Measurements from ENCODE around the gene CBFB. TPM values are rescaled to one million over a fixed set of nuclear protein-coding genes. Genes with fewer than 3 reads are reported as not detected.
A peak's percentile ranks its signal among the peaks of the same experiment; 100 is the strongest.

Gene CBFB
- total RNA-seq, 6 donors from 2014 or later = 31.4 to 73.4 (median 54.1) TPM

- Histone ChIP-seq H3K4me3 (no peak overlapping the region), H3K27ac (no peak overlapping the region), H3K36me3 (peaks cover 42 to 93% (median 89%) of the 10 kb centered on the region in 4 donors), H3K4me1 (no peaks in the 10 kb centered on the region), H3K27me3 (no peaks in the 10 kb centered on the region), H3K9me3 (no peaks in the 10 kb centered on the region)
- TF ChIP-seq POLR2AphosphoS5 (IDR thresholded peaks at IDR 0.05) (no peak), EP300 (IDR thresholded peaks at IDR 0.05) (no peak), CTCF (IDR thresholded peaks at IDR 0.05) (no peak), POLR2A (IDR thresholded peaks at IDR 0.05) (no peak)
- WGBS, 2 donors = 91% methylated on average over 9 of the region's 9 CpGs; no CpG with 5 or more reads in 1 of the 2 donors
- DNase-seq = peak in 1 of 2 donors; percentile 54
- ATAC-seq (ENCODE audit: low FRiP score in 2 of 2) = no peak
Measured at GRCh38 chr16:67142342-67142741, 113.4 kb downstream of the CBFB start.

GRCh38 chr16:67144943-67145342, 116.0 kb downstream of the CBFB start:
- Histone ChIP-seq H3K27me3 (peaks cover 0 to under 1% (median 0%) of the 10 kb centered on the region in 4 donors), H3K36me3 (peaks cover 41 to 87% (median 84%) of the 10 kb centered on the region in 4 donors), H3K9me3 (no peaks in the 10 kb centered on the region), H3K27ac (no peak overlapping the region), H3K4me1 (peaks cover 1 to 10% (median 3%) of the 10 kb centered on the region in 4 donors), H3K4me3 (no peak overlapping the region)
- WGBS, 2 donors = 90 to 100% methylated on average over 2 of the region's 2 CpGs
- DNase-seq = no peak
- no peak for ATAC-seq (ENCODE audit: low FRiP score in 2 of 2)
- TF ChIP-seq POLR2A (IDR thresholded peaks at IDR 0.05) (no peak), EP300 (IDR thresholded peaks at IDR 0.05) (no peak), CTCF (IDR thresholded peaks at IDR 0.05) (no peak), POLR2AphosphoS5 (IDR thresholded peaks at IDR 0.05) (no peak)

- Histone ChIP-seq H3K4me3 (no peak overlapping the region), H3K4me1 (peaks cover 4 to 18% (median 8%) of the 10 kb centered on the region in 4 donors), H3K9me3 (no peaks in the 10 kb centered on the region), H3K36me3 (peaks cover 33 to 79% (median 76%) of the 10 kb centered on the region in 4 donors), H3K27me3 (peaks cover 0 to 4% (median 0%) of the 10 kb centered on the region in 4 donors), H3K27ac (no peak overlapping the region)
- TF ChIP-seq CTCF (IDR thresholded peaks at IDR 0.05) = no peak
- no peak for TF ChIP-seq POLR2AphosphoS5 (IDR thresholded peaks at IDR 0.05)
- no peak for TF ChIP-seq POLR2A (IDR thresholded peaks at IDR 0.05)
- no peak for TF ChIP-seq EP300 (IDR thresholded peaks at IDR 0.05)
- no peak for DNase-seq
- no peak for ATAC-seq (ENCODE audit: low FRiP score in 2 of 2)
- 78 to 94% methylated on average over 2 of the region's 2 CpGs for whole genome bisulfite sequencing, 2 donors
Measured at GRCh38 chr16:67145746-67146145, 116.8 kb downstream of the CBFB start.

- H3K4me1 ChIP-seq = peaks cover 8 to 27% (median 13%) of the 10 kb centered on the region in 4 donors
- peaks cover 30 to 69% (median 67%) of the 10 kb centered on the region in 4 donors for H3K36me3 ChIP-seq
- no peak for ATAC-seq (ENCODE audit: low FRiP score in 2 of 2)
- H3K9me3 ChIP-seq = no peaks in the 10 kb centered on the region
- no peak for TF ChIP-seq CTCF (IDR thresholded peaks at IDR 0.05)
- no peak for TF ChIP-seq POLR2AphosphoS5 (IDR thresholded peaks at IDR 0.05)
- TF ChIP-seq POLR2A (IDR thresholded peaks at IDR 0.05) = no peak
- TF ChIP-seq EP300 (IDR thresholded peaks at IDR 0.05) = no peak
- H3K27ac ChIP-seq = no peak overlapping the region
- 84 to 93% methylated on average over 4 to 7 of the region's 7 CpGs for WGBS, 2 donors
- peaks cover 0 to 4% (median 0%) of the 10 kb centered on the region in 4 donors for H3K27me3 ChIP-seq
- H3K4me3 ChIP-seq = no peak overlapping the region
- DNase-seq = no peak
Measured at GRCh38 chr16:67146523-67147357, 117.8 kb downstream of the CBFB start.
